Heart left ventricle (tissue), 13 donors: ENCODE measurements around the gene NFILZ.

Experiments used
- CTCF ChIP-seq, 12 donors: fragments of 200-600 bp; sonication (generic) in 4 of 12; IDR thresholded peaks; one replicate each; pipeline versions ENCODE4 v1.5.0 to v1.8.0; 2018 to 2022; ENCODE audit warnings: antibody characterized with exemption in 12 of 12, mild to moderate bottlenecking in 5 of 12
- POLR2A ChIP-seq, 2 donors: fragments of 450-650 bp; IDR thresholded peaks; one replicate each; pipeline ENCODE4 v1.6.1; 2017; ENCODE audit warnings: antibody characterized with exemption in 2 of 2, mild to moderate bottlenecking in 2 of 2, moderate library complexity in 2 of 2
- donor health status: ischemic (EF 13 %, LVEDD 7.1; RV severe dilation, severe dysfunction).
- donor health status: DM: no; HTN: yes; CAD: no.
- donor health status: DM: no; HTN: no; CAD: no.
- donor health status: ischemic (EF 25% LVEDD 6.9; RV normal size, moderate dysfunction).
- donor health status: ischemic (EF 25% LVEDD 5.7; RV mildly dilated, moderate dysfunction).
- donor health status: ischemic (EF 35%, LVEDD 5.7; RV mildly dilated, moderate dysfunction).
- donor health status: nonischemic (EF 11% LVEDD 7.7; RV severe dilation, severe dysfunction).
- donor health status: DM: yes; HTN: yes; CAD: no.
- donor health status: PGD.
- donor health status: ischemic (EF 29% LVEDD 5.4; RV normal size, mild dysfunction).
- donor health status: nonischemic (EF 23%, LVEDD 6.1; RV moderate dilation, normal function).

DNA sequence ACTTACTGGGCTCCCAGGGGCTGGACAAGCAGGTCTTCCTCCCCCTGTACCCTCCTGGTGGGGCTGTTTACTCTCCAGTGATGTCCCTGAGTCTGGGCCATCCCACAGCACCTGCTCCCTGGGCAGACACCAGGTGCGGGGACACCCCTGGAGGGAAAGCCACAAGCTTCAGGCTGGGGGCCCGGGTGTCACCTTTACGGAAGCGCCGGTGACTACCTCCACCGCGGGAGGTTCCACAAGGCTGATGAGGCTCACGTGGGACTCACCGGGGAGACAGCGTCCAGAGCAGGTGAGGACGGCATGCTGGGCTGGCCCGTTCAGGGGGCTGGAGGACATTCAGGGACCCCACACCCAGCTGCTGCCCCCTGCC, 24.9 kb downstream of the NFILZ start:
- no peak for TF ChIP-seq CTCF (IDR thresholded peaks at IDR 0.05)
- no peak for TF ChIP-seq POLR2A (IDR thresholded peaks at IDR 0.05)
